MM.1S (cell line): Measurements from ENCODE around the gene MTMR12.
"Not testable (repeated sequence)": the region's sequence is repeated elsewhere in the genome, so short reads cannot be mapped to it uniquely, and the experiment has no call there.

Experiments
- DNase-seq: peaks from one replicate; pipeline ENCODE4 v3.0.0-alpha.2; 2015
- H2AFZ ChIP-seq: fragments of 300-600 bp; sonication (generic); 2 replicates; pipeline ENCODE4 v1.6.0; 2016; ENCODE audit warnings: antibody characterized with exemption, low read length
- H3F3A ChIP-seq: fragments of 300-600 bp; sonication (generic); 2 replicates; pipeline ENCODE4 v1.6.1; 2016; ENCODE audit warnings: mild to moderate bottlenecking, antibody characterized with exemption, low read length, moderate library complexity, mixed read lengths; ENCODE audit not compliant: insufficient read depth
- H3K27ac ChIP-seq: fragments of 300-600 bp; sonication (generic); 2 replicates; pipeline ENCODE4 v1.5.1; 2016; ENCODE audit warnings: mild to moderate bottlenecking, low read length
- H3K27me3 ChIP-seq: fragments of 300-600 bp; sonication (generic); replicated peaks from 2 replicates; pipeline ENCODE4 v1.6.0; 2016; ENCODE audit warnings: low read length; ENCODE audit not compliant: insufficient read depth
- H3K36me3 ChIP-seq: fragments of 300-600 bp; sonication (generic); replicated peaks from 2 replicates; pipeline ENCODE4 v1.6.1; 2016; ENCODE audit warnings: mild to moderate bottlenecking, low read length, mixed read lengths; ENCODE audit not compliant: insufficient read depth
- H3K4me1 ChIP-seq: fragments of 300-600 bp; sonication (generic); 2 replicates; pipeline ENCODE4 v1.6.1; 2016; ENCODE audit warnings: low read length, mixed read lengths
- H3K4me2 ChIP-seq: fragments of 300-600 bp; sonication (generic); 2 replicates; pipeline ENCODE4 v1.6.0; 2016; ENCODE audit warnings: low read depth, low read length
- H3K4me3 ChIP-seq: fragments of 300-600 bp; sonication (generic); 2 replicates; pipeline ENCODE4 v1.5.1; 2016; ENCODE audit warnings: low read length, mixed read lengths
- H3K79me2 ChIP-seq: fragments of 300-600 bp; sonication (generic); 2 replicates; pipeline ENCODE4 v1.6.1; 2016; ENCODE audit warnings: mixed run types, low read length, mixed read lengths
- H3K9ac ChIP-seq: fragments of 300-600 bp; sonication (generic); 2 replicates; pipeline ENCODE4 v1.6.1; 2016; ENCODE audit warnings: low read length, mixed read lengths
- H3K9me2 ChIP-seq: fragments of 300-600 bp; sonication (generic); replicated peaks from 2 replicates; pipeline ENCODE4 v1.6.1; 2016; ENCODE audit warnings: mild to moderate bottlenecking, low read length, mixed read lengths; ENCODE audit not compliant: insufficient read depth
- H3K9me3 ChIP-seq: fragments of 300-600 bp; sonication (generic); replicated peaks from 2 replicates; pipeline ENCODE4 v1.6.1; 2016; ENCODE audit warnings: mild to moderate bottlenecking, low read length, mixed read lengths; ENCODE audit not compliant: insufficient read depth
- H4K20me1 ChIP-seq: fragments of 300-600 bp; sonication (generic); 2 replicates; pipeline ENCODE4 v1.6.1; 2016; ENCODE audit warnings: mild to moderate bottlenecking, low read length, moderate library complexity, mixed read lengths; ENCODE audit not compliant: insufficient read depth
- CTCF ChIP-seq: fragments of 300-600 bp; sonication (generic); IDR thresholded peaks from 2 replicates; pipeline ENCODE4 v1.5.1; 2016; ENCODE audit warnings: antibody characterized with exemption, low read length, mixed read lengths
- EZH2 ChIP-seq: fragments of 300-600 bp; sonication (generic); optimal IDR thresholded peaks from 2 replicates; pipeline ENCODE3; 2017; ENCODE audit warnings: low read depth, mild to moderate bottlenecking, antibody characterized with exemption, low read length, mixed read lengths
- EZH2phosphoT487 ChIP-seq: fragments of 300-600 bp; sonication (generic); IDR thresholded peaks from 2 replicates; pipeline ENCODE4 v1.6.1; 2018; ENCODE audit warnings: antibody characterized with exemption, low read length

The MTMR12 gene

GRCh38 chr5:32315221-32316014 is 2.7 kb upstream of the MTMR12 start:
- Histone ChIP-seq H4K20me1 (no peaks in the 10 kb centered on the region), H3K9ac (no peak overlapping the region), H3K4me2 (no peak overlapping the region), H3K4me3 (no peak overlapping the region), H3K36me3 (no peaks in the 10 kb centered on the region), H3K9me3 (no peaks in the 10 kb centered on the region), H3K79me2 (peaks cover 20% of the 10 kb centered on the region), H3F3A (0 out of 2 replicates have a peak, but pooled peaks cover 7% of the 10 kb centered on the region), H3K9me2 (no peaks in the 10 kb centered on the region), H3K27ac (no peak overlapping the region), H2AFZ (no peak overlapping the region), H3K4me1 (peaks cover 8% of the 10 kb centered on the region), H3K27me3 (no peaks in the 10 kb centered on the region)
- no peak for TF ChIP-seq EZH2phosphoT487
- no peak for DNase-seq

DNA sequence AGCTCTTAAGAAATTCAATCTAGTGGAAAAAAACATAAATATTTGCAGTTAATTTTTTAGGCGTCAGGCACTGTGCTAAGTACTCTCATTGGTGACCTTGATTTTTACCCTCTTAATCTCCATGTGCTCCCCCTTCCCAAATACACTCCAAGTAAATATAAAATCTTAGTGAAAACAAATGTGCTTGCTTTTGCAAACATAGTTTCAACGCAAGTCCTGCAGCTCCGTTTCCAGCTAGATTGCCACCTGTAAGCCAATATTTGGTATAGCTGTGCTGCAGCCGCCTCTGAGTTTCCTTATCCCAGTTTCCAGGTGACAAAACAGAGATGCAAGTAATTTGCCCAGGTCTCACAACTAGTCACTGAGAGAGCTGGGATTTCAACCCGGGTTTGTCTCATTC is 1.9 kb upstream of the MTMR12 start:
- Histone ChIP-seq H3K4me1 (peaks cover 8% of the 10 kb centered on the region), H3K9me3 (no peaks in the 10 kb centered on the region), H2AFZ (no peak overlapping the region), H3K9ac (no peak overlapping the region), H3K27me3 (no peaks in the 10 kb centered on the region), H3K4me2 (no peak overlapping the region), H4K20me1 (no peaks in the 10 kb centered on the region), H3K79me2 (peaks cover 28% of the 10 kb centered on the region), H3K9me2 (no peaks in the 10 kb centered on the region), H3K4me3 (no peak overlapping the region), H3K27ac (no peak overlapping the region), H3K36me3 (no peaks in the 10 kb centered on the region), H3F3A (0 out of 2 replicates have a peak, but pooled peaks cover 7% of the 10 kb centered on the region)
- TF ChIP-seq CTCF (no peak), EZH2 (no peak), EZH2phosphoT487 (no peak)
- no peak for DNase-seq

DNA sequence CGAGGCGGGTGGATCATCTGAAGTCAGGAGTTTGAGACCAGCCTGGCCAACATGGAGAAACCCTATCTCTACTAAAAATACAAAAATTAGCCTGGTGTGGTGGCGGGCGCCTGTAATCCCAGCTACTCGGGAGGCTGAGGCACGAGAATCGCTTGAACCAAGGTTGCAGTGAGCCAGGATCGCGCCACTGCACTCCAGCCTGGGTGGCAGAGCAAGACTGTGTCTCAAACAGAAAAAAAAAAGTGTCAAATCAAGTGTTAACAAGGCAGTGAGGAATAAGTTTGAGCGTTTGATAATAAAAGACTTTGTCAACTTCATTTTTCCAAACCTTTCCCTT is 1.4 kb upstream of the MTMR12 start:
- not testable (repeated sequence) for H3K27me3 ChIP-seq, H3K4me2 ChIP-seq, H3K9ac ChIP-seq, H3K4me3 ChIP-seq, H3K36me3 ChIP-seq, DNase-seq, H2AFZ ChIP-seq, H3K9me3 ChIP-seq, H3K4me1 ChIP-seq, H3K27ac ChIP-seq, H4K20me1 ChIP-seq, H3F3A ChIP-seq, H3K9me2 ChIP-seq
- H3K79me2 ChIP-seq: peaks cover 33% of the 10 kb centered on the region

DNA sequence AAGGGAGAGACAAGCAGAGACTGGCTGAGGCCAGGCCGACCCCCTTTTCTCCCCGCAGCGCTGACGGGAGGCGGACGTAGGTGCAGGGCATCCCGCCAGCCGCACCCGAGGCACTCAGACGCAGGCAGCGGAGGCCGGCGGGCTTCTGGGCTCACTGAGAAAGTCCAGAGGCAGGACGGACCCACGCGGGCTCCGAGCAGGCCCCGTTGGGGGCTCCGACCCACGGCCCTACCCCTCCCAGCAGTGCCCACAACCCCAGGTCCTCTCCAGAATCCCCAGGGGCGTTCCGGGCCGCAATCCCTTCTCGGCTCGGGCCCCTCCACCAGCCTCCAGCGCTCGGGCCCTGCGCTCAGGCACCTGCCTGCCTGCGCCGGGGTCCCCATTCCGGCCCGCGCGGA is 543 bp downstream of the MTMR12 start:
- no peaks in the 10 kb centered on the region for H3K9me2 ChIP-seq
- 0 out of 2 replicates have a peak, but pooled peaks cover 7% of the 10 kb centered on the region for H3F3A ChIP-seq
- peak overlapping the region; percentile 54 for H2AFZ ChIP-seq
- no peaks in the 10 kb centered on the region for H3K27me3 ChIP-seq
- H4K20me1 ChIP-seq: no peaks in the 10 kb centered on the region
- DNase-seq: peak; percentile 56
- H3K9me3 ChIP-seq: no peaks in the 10 kb centered on the region
- no peaks in the 10 kb centered on the region for H3K36me3 ChIP-seq
- H3K4me2 ChIP-seq: peak overlapping the region; percentile 88
- H3K4me3 ChIP-seq: peak overlapping the region; percentile 76
- peaks cover 53% of the 10 kb centered on the region for H3K79me2 ChIP-seq
- H3K27ac ChIP-seq: peak overlapping the region; percentile 62; the same call in 1 of the 2 replicates
- peak overlapping the region; percentile 95 for H3K9ac ChIP-seq
- TF ChIP-seq EZH2phosphoT487 (no peak), CTCF (no peak)
- H3K4me1 ChIP-seq: peaks cover 14% of the 10 kb centered on the region
